IMR-90 (cell line): ENCODE measurements around the gene SPRED3. TPM values are rescaled to one million over a fixed set of nuclear protein-coding genes. Genes with fewer than 3 reads are reported as not detected.

Experiments used
- ATAC-seq: fragments of 200-7000 bp; cut with Tn5 transposase; 2 replicates; pipeline ENCODE4 v1.9.1; 2020; ENCODE audit warnings: low read depth, mild to moderate bottlenecking, moderate library complexity
- BruUV-seq: library from RNA; stranded (reverse); fragments of 400-500 nt; replicated peaks from 2 replicates; lab custom pipeline; 2021; lab: Mats Ljungman, UMichigan
- CTCF ChIA-PET: fragments of 300-600 bp; formaldehyde crosslinking; extraction: SDS; loops from one replicate; lab custom pipeline; 2021; ENCODE audit warnings: antibody characterized with exemption; lab: Yijun Ruan, JAX
- POLR2A ChIA-PET: fragments of 300-600 bp; sonication (Branson Sonifier 250); formaldehyde crosslinking; loops from one replicate; lab custom pipeline; 2022; ENCODE audit warnings: antibody characterized with exemption; ENCODE audit not compliant: unreplicated experiment; lab: Charles Lee
- DNase-seq: peaks from one replicate; pipeline ENCODE4 v3.0.0; 2013
- H2AFZ ChIP-seq: replicated peaks from 2 replicates; pipeline ENCODE3; 2013; ENCODE audit warnings: low read length, mild to moderate bottlenecking; ENCODE audit not compliant: poor library complexity
- H2AK5ac ChIP-seq: 2 replicates; pipeline ENCODE4 v1.6.1; 2013; ENCODE audit warnings: low read depth, low read length, inconsistent platforms
- H2AK9ac ChIP-seq: replicated peaks from 2 replicates; pipeline ENCODE3; 2013; ENCODE audit warnings: mild to moderate bottlenecking, low read depth, low read length, moderate library complexity; ENCODE audit not compliant: poor library complexity
- H2BK120ac ChIP-seq: 2 replicates; pipeline ENCODE4 v1.6.1; 2013; ENCODE audit warnings: low read depth, low read length, inconsistent platforms
- H2BK15ac ChIP-seq: 3 replicates; pipeline ENCODE4 v1.6.1; 2013; ENCODE audit warnings: low read depth, low read length, inconsistent platforms
- H2BK20ac ChIP-seq: 2 replicates; pipeline ENCODE4 v1.6.1; 2013; ENCODE audit warnings: low read depth, mild to moderate bottlenecking, inconsistent platforms, low read length, moderate library complexity
- H2BK5ac ChIP-seq: 2 replicates; pipeline ENCODE4 v1.6.1; 2013; ENCODE audit warnings: mild to moderate bottlenecking, low read depth, low read length, inconsistent platforms; ENCODE audit not compliant: poor library complexity, severe bottlenecking
- H3K14ac ChIP-seq: replicated peaks from 2 replicates; pipeline ENCODE4 v1.6.1; 2013; ENCODE audit warnings: low read depth, low read length, inconsistent platforms
- H3K18ac ChIP-seq: 2 replicates; pipeline ENCODE4 v1.6.1; 2013; ENCODE audit warnings: low read depth, low read length, control low read depth
- H3K23ac ChIP-seq: 2 replicates; pipeline ENCODE4 v1.6.1; 2013; ENCODE audit warnings: low read depth, low read length, inconsistent platforms
- H3K27ac ChIP-seq: 2 replicates; pipeline ENCODE4 v1.5.1; 2013; ENCODE audit warnings: mild to moderate bottlenecking, control low read depth, low read length; ENCODE audit not compliant: insufficient read depth
- H3K27me3 ChIP-seq: 2 replicates; pipeline ENCODE4 v1.6.1; 2013; ENCODE audit warnings: low read length; ENCODE audit not compliant: control insufficient read depth, insufficient read depth
- H3K36me3 ChIP-seq: 2 replicates; pipeline ENCODE4 v1.6.1; 2013; ENCODE audit warnings: low read length, mixed read lengths; ENCODE audit not compliant: control insufficient read depth, insufficient read depth
- H3K4ac ChIP-seq: 2 replicates; pipeline ENCODE4 v1.6.1; 2013; ENCODE audit warnings: low read depth, low read length, inconsistent platforms
- H3K4me1 ChIP-seq: 2 replicates; pipeline ENCODE4 v1.6.1; 2013; ENCODE audit warnings: low read length, mixed read lengths; ENCODE audit not compliant: control insufficient read depth, insufficient read depth
- H3K4me2 ChIP-seq: 2 replicates; pipeline ENCODE4 v1.6.1; 2013; ENCODE audit warnings: low read depth, mild to moderate bottlenecking, control low read depth, low read length, moderate library complexity
- H3K4me3 ChIP-seq: 2 replicates; pipeline ENCODE4 v1.5.1; 2013; ENCODE audit warnings: low read depth, mild to moderate bottlenecking, control low read depth, low read length, moderate library complexity; ENCODE audit not compliant: insufficient read depth
- H3K56ac ChIP-seq: 2 replicates; pipeline ENCODE4 v1.6.1; 2013; ENCODE audit warnings: low read length, inconsistent platforms; ENCODE audit not compliant: insufficient read depth; ENCODE audit errors: extremely low read depth
- H3K79me1 ChIP-seq, 2 experiments: 2 replicates each; pipeline ENCODE4 v1.6.1; 2013; ENCODE audit warnings: low read length in 2 of 2, inconsistent platforms in 1 of 2, low read depth in 1 of 2
- H3K9ac ChIP-seq: 2 replicates; pipeline ENCODE4 v1.6.1; 2013; ENCODE audit warnings: low read depth, low read length, control low read depth
- H3K9me1 ChIP-seq: 2 replicates; pipeline ENCODE4 v1.6.1; 2013; ENCODE audit warnings: low read length, inconsistent platforms; ENCODE audit not compliant: insufficient read depth
- H3K9me3 ChIP-seq: 2 replicates; pipeline ENCODE4 v1.6.1; 2013; ENCODE audit warnings: low read length; ENCODE audit not compliant: control insufficient read depth, insufficient read depth
- H4K20me1 ChIP-seq: 2 replicates; pipeline ENCODE4 v1.6.1; 2013; ENCODE audit warnings: low read length, inconsistent platforms; ENCODE audit not compliant: insufficient read depth
- H4K5ac ChIP-seq: 2 replicates; pipeline ENCODE4 v1.6.1; 2013; ENCODE audit warnings: mild to moderate bottlenecking, low read depth, low read length, control low read depth
- H4K8ac ChIP-seq, 2 experiments: 2 replicates each; pipeline ENCODE4 v1.6.1; 2013; ENCODE audit warnings: low read depth in 2 of 2, low read length in 2 of 2, control low read depth in 1 of 2, inconsistent platforms in 1 of 2
- H4K91ac ChIP-seq: 2 replicates; pipeline ENCODE4 v1.6.1; 2013; ENCODE audit warnings: low read depth, low read length, inconsistent platforms; ENCODE audit not compliant: insufficient read depth
- BHLHE40 ChIP-seq: fragments of 150-350 bp; IDR thresholded peaks from 2 replicates; pipeline ENCODE4 v1.6.1; 2016; ENCODE audit warnings: mild to moderate bottlenecking, low read depth, low read length
- CEBPB ChIP-seq: IDR thresholded peaks from 2 replicates; pipeline ENCODE4 v1.6.1; 2012; ENCODE audit warnings: low read depth, low read length, improper control_type of control experiment
- CHD1 ChIP-seq: IDR thresholded peaks from 2 replicates; pipeline ENCODE4 v1.6.1; 2012; ENCODE audit warnings: low read depth, low read length, improper control_type of control experiment
- CTCF ChIP-seq: conservative IDR thresholded peaks from 2 replicates; pipeline ENCODE4 v1.5.1; 2012; ENCODE audit warnings: mild to moderate bottlenecking, low read depth, low read length, improper control_type of control experiment
- FOS ChIP-seq: fragments of 150-350 bp; IDR thresholded peaks from 2 replicates; pipeline ENCODE4 v1.6.1; 2016; ENCODE audit warnings: low read depth, low read length
- MAFK ChIP-seq: IDR thresholded peaks from 2 replicates; pipeline ENCODE4 v1.6.1; 2012; ENCODE audit warnings: low read depth, low read length, improper control_type of control experiment
- MAZ ChIP-seq: IDR thresholded peaks from 2 replicates; pipeline ENCODE4 v1.6.1; 2012; ENCODE audit warnings: low read depth, mild to moderate bottlenecking, low read length, improper control_type of control experiment, moderate library complexity, borderline replicate concordance
- MXI1 ChIP-seq: IDR thresholded peaks from 2 replicates; pipeline ENCODE4 v1.6.1; 2012; ENCODE audit warnings: low read depth, mild to moderate bottlenecking, low read length, moderate library complexity, borderline replicate concordance
- NFE2L2 ChIP-seq: fragments of 150-350 bp; IDR thresholded peaks from 2 replicates; pipeline ENCODE4 v1.6.1; 2016; ENCODE audit warnings: low read depth, mild to moderate bottlenecking, low read length
- POLR2A ChIP-seq: IDR thresholded peaks from 2 replicates; pipeline ENCODE4 v1.6.1; 2012; ENCODE audit warnings: mild to moderate bottlenecking, low read depth, low read length
- RAD21 ChIP-seq: IDR thresholded peaks from 2 replicates; pipeline ENCODE4 v1.6.1; 2012; ENCODE audit warnings: low read length, improper control_type of control experiment
- RCOR1 ChIP-seq: IDR thresholded peaks from 2 replicates; pipeline ENCODE4 v1.6.1; 2012; ENCODE audit warnings: mild to moderate bottlenecking, low read length, improper control_type of control experiment; ENCODE audit not compliant: insufficient replicate concordance
- RFX5 ChIP-seq: IDR thresholded peaks from 2 replicates; pipeline ENCODE4 v1.8.0; 2012; ENCODE audit warnings: low read depth, mild to moderate bottlenecking, low read length, moderate library complexity
- SMC3 ChIP-seq: fragments of 150-350 bp; IDR thresholded peaks from 2 replicates; pipeline ENCODE4 v1.6.1; 2016; ENCODE audit warnings: low read depth, mild to moderate bottlenecking, antibody characterized with exemption, low read length, moderate library complexity
- WGBS, 2 experiments: methylation state at CpG; one replicate each; pipeline versions ENCODE4 v1.1.5 to v1.1.7; 2013; ENCODE audit warnings: missing lambda C conversion rate in 2 of 2; ENCODE audit not compliant: insufficient read length in 1 of 2; ENCODE audit errors: extremely low coverage in 2 of 2; 5-methylcytosine and 5-hydroxymethylcytosine counted together
- dilution Hi-C: fragments of 300-500 bp; cut with HindIII; formaldehyde crosslinking; loops from one replicate; pipeline ENCODE4 v1.14.3; 2018; ENCODE audit warnings: low sequenced_read_pairs; ENCODE audit not compliant: unreplicated experiment
- in situ Hi-C: fragments of 300-500 bp; cut with MboI; formaldehyde crosslinking; loops from 3 replicates; pipeline ENCODE4 v1.14.3; 2019; ENCODE audit warnings: low sequenced_read_pairs, inconsistent platforms, mixed read lengths
- intact Hi-C: fragments of 100-400 bp; cut with micrococcal nuclease; formaldehyde crosslinking; loops from 2 replicates; pipeline ENCODE4 v1.10.0; 2022
- polyA plus RNA-seq, 3 experiments: library from polyadenylated mRNA; depleted of rRNA; stranded (reverse); fragments of >200 nt; gene quantifications; 2 replicates each; pipeline ENCODE4 v1.2.3, GENCODE V29; 2012; ENCODE audit warnings: low replicate concordance in 1 of 3
- total RNA-seq: library from RNA; depleted of rRNA; stranded (reverse); fragments of >200 nt; gene quantifications from 2 replicates; pipeline ENCODE4 v1.2.3, GENCODE V29; 2012
- TF ChIP-seq, protein P1 (sequence below): fragments of 150-350 bp; IDR thresholded peaks from 2 replicates; pipeline ENCODE4 v1.6.1; 2017; ENCODE audit warnings: mild to moderate bottlenecking, antibody characterized with exemption, low read length, low read depth
- TF ChIP-seq, protein P2 (sequence below): fragments of 150-350 bp; IDR thresholded peaks from 2 replicates; pipeline ENCODE4 v1.6.1; 2016; ENCODE audit warnings: low read depth, mild to moderate bottlenecking, low read length, moderate library complexity, borderline replicate concordance

SPRED3 gene
- total and polyA plus RNA-seq, 2 of the 4 experiments (the other 2 are of a cell fraction) = 0.90 to 7.9 TPM

GRCh38 chr19:38437917-38438316 lies 49.4 kb downstream of the SPRED3 start:
- no peak overlapping the region for H2BK20ac ChIP-seq
- H3K36me3 ChIP-seq = no peaks in the 10 kb centered on the region
- H4K8ac ChIP-seq = no peak overlapping the region
- no peaks in the 10 kb centered on the region for H3K9me3 ChIP-seq
- BruUV-seq = no TSS peak
- no peaks in the 10 kb centered on the region for H3K4me1 ChIP-seq
- no peak overlapping the region for H3K14ac ChIP-seq
- H3K4ac ChIP-seq = no peak overlapping the region
- no peaks in the 10 kb centered on the region for H3K79me1 ChIP-seq
- CTCF ChIA-PET = no interaction called here
- peaks cover 18% of the 10 kb centered on the region for H3K27me3 ChIP-seq
- no peak overlapping the region for H4K5ac ChIP-seq
- H3K27ac ChIP-seq = no peak overlapping the region
- no peak overlapping the region for H3K23ac ChIP-seq
- DNase-seq (no peak), ATAC-seq (no peak)
- no peak overlapping the region for H3K56ac ChIP-seq
- no peak overlapping the region for H3K18ac ChIP-seq
- no peak overlapping the region for H2AK9ac ChIP-seq
- WGBS, 2 experiments = 40% methylated on average over 1 of the region's 2 CpGs; no CpG with 5 or more reads in 1 of the 2 experiments
- intact Hi-C loops (no loop called here), dilution Hi-C loops (no loop called here), in situ Hi-C loops (no loop called here)
- no peak overlapping the region for H2BK120ac ChIP-seq
- H2AFZ ChIP-seq = no peak overlapping the region
- no peak overlapping the region for H3K4me2 ChIP-seq
- H4K91ac ChIP-seq = no peak overlapping the region
- H4K20me1 ChIP-seq = no peaks in the 10 kb centered on the region
- no peak overlapping the region for H3K4me3 ChIP-seq
- POLR2A ChIA-PET = no interaction called here
- H3K9ac ChIP-seq = no peak overlapping the region
- H2BK5ac ChIP-seq = no peak overlapping the region
- TF ChIP-seq POLR2A (no peak), CTCF (no peak), MAZ (no peak), NFE2L2 (no peak), BHLHE40 (no peak), FOS (no peak), CHD1 (no peak), MXI1 (no peak), SMC3 (no peak), RFX5 (no peak), MAFK (no peak), RAD21 (no peak), RCOR1 (no peak), CEBPB (no peak)
- TF ChIP-seq, protein P1, sequence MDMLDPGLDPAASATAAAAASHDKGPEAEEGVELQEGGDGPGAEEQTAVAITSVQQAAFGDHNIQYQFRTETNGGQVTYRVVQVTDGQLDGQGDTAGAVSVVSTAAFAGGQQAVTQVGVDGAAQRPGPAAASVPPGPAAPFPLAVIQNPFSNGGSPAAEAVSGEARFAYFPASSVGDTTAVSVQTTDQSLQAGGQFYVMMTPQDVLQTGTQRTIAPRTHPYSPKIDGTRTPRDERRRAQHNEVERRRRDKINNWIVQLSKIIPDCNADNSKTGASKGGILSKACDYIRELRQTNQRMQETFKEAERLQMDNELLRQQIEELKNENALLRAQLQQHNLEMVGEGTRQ = no peak
- TF ChIP-seq, protein P2, sequence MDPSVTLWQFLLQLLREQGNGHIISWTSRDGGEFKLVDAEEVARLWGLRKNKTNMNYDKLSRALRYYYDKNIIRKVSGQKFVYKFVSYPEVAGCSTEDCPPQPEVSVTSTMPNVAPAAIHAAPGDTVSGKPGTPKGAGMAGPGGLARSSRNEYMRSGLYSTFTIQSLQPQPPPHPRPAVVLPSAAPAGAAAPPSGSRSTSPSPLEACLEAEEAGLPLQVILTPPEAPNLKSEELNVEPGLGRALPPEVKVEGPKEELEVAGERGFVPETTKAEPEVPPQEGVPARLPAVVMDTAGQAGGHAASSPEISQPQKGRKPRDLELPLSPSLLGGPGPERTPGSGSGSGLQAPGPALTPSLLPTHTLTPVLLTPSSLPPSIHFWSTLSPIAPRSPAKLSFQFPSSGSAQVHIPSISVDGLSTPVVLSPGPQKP = no peak
- H3K9me1 ChIP-seq = no peaks in the 10 kb centered on the region
- no peak overlapping the region for H2AK5ac ChIP-seq
- no peak overlapping the region for H2BK15ac ChIP-seq
